Neural cell (in vitro differentiated cells): Measurements from ENCODE around the gene SUSD3. TPM values are rescaled to one million over a fixed set of nuclear protein-coding genes. Genes with fewer than 3 reads are reported as not detected.
"Not testable (repeated sequence)": the region's sequence is repeated elsewhere in the genome, so short reads cannot be mapped to it uniquely, and the experiment has no call there.

Source experiments
- H2AFZ ChIP-seq: fragments of 200-600, 300-800 bp; sonication (generic), shearing (Covaris generic); 2 replicates; pipeline ENCODE4 v1.6.0; 2014; ENCODE audit warnings: low read depth, mild to moderate bottlenecking, antibody characterized with exemption, low read length, moderate library complexity
- H3F3A ChIP-seq: fragments of 200-600 bp; shearing (Covaris generic); 2 replicates; pipeline ENCODE4 v1.6.1; 2016; ENCODE audit warnings: mild to moderate bottlenecking, moderate library complexity, mixed read lengths, antibody characterized with exemption, low read length; ENCODE audit not compliant: insufficient read depth, poor library complexity, severe bottlenecking
- H3K27ac ChIP-seq: fragments of 200-600, 300-800 bp; sonication (generic), shearing (Covaris generic); 2 replicates; pipeline ENCODE4 v1.5.1; 2014; ENCODE audit warnings: mild to moderate bottlenecking, low read length, moderate library complexity
- H3K27me3 ChIP-seq: fragments of 300-800, 200-600 bp; sonication (generic), shearing (Covaris generic); 2 replicates; pipeline ENCODE4 v1.6.0; 2014; ENCODE audit warnings: mild to moderate bottlenecking, low read depth, low read length, moderate library complexity; ENCODE audit not compliant: insufficient read depth
- H3K36me3 ChIP-seq: fragments of 300-800, 200-600 bp; sonication (generic), shearing (Covaris generic); 2 replicates; pipeline ENCODE4 v1.5.1; 2014; ENCODE audit warnings: mild to moderate bottlenecking, antibody characterized with exemption, low read length, moderate library complexity; ENCODE audit not compliant: insufficient read depth
- H3K4me2 ChIP-seq: fragments of 300-800, 200-600 bp; sonication (generic), shearing (Covaris generic); 2 replicates; pipeline ENCODE4 v1.6.0; 2014; ENCODE audit warnings: mild to moderate bottlenecking, low read length
- H3K4me3 ChIP-seq: fragments of 300-800, 200-600 bp; sonication (generic), shearing (Covaris generic); 2 replicates; pipeline ENCODE4 v1.5.1; 2014; ENCODE audit warnings: mild to moderate bottlenecking, low read length, moderate library complexity
- H3K79me2 ChIP-seq: fragments of 200-600 bp; shearing (Covaris generic); replicated peaks from 2 replicates; pipeline ENCODE4 v1.6.0; 2014; ENCODE audit warnings: mild to moderate bottlenecking, low read length, moderate library complexity; ENCODE audit not compliant: insufficient read depth
- H3K9ac ChIP-seq: fragments of 300-800, 200-600 bp; sonication (generic), shearing (Covaris generic); 2 replicates; pipeline ENCODE4 v1.6.1; 2016; ENCODE audit warnings: mild to moderate bottlenecking, low read length, mixed read lengths
- H3K9me2 ChIP-seq: fragments of 200-600 bp; shearing (Covaris generic); 2 replicates; pipeline ENCODE4 v1.6.1; 2016; ENCODE audit warnings: mild to moderate bottlenecking, low read length, mixed read lengths; ENCODE audit not compliant: insufficient read depth
- H3K9me3 ChIP-seq: fragments of 200-600, 300-800 bp; sonication (generic), shearing (Covaris generic); 2 replicates; pipeline ENCODE4 v1.6.1; 2016; ENCODE audit warnings: mild to moderate bottlenecking, mixed run types, low read length, moderate library complexity, mixed read lengths
- H4K20me1 ChIP-seq: fragments of 200-600 bp; shearing (Covaris generic); 2 replicates; pipeline ENCODE4 v1.6.1; 2016; ENCODE audit warnings: mild to moderate bottlenecking, mixed run types; ENCODE audit not compliant: insufficient read depth
- CTCF ChIP-seq: fragments of 450-650 bp; IDR thresholded peaks from 2 replicates; pipeline ENCODE4 v1.5.1; 2014; ENCODE audit warnings: antibody characterized with exemption, mild to moderate bottlenecking, moderate library complexity; ENCODE audit not compliant: poor library complexity, severe bottlenecking
- EP300 ChIP-seq: fragments of 450-650 bp; conservative IDR thresholded peaks from 2 replicates; pipeline ENCODE4 v1.6.1; 2014; ENCODE audit warnings: antibody characterized with exemption, mild to moderate bottlenecking, moderate library complexity; ENCODE audit not compliant: poor library complexity, severe bottlenecking
- EZH2 ChIP-seq: fragments of 200-600, 300-800 bp; shearing (Covaris generic), sonication (generic); IDR thresholded peaks from 2 replicates; pipeline ENCODE4 v1.6.1; 2014; ENCODE audit warnings: antibody characterized with exemption, low read length, borderline replicate concordance, mild to moderate bottlenecking; ENCODE audit not compliant: insufficient read depth, poor library complexity, severe bottlenecking
- MXI1 ChIP-seq: fragments of 450-650 bp; conservative IDR thresholded peaks from 2 replicates; pipeline ENCODE4 v1.6.1; 2014; ENCODE audit warnings: antibody characterized with exemption, mild to moderate bottlenecking; ENCODE audit not compliant: poor library complexity, severe bottlenecking
- RAD21 ChIP-seq: fragments of 450-650 bp; conservative IDR thresholded peaks from 2 replicates; pipeline ENCODE4 v1.6.1; 2014; ENCODE audit warnings: antibody characterized with exemption, mild to moderate bottlenecking, moderate library complexity
- SMC3 ChIP-seq: fragments of 450-650 bp; conservative IDR thresholded peaks from 2 replicates; pipeline ENCODE4 v1.6.1; 2014; ENCODE audit warnings: antibody characterized with exemption, mild to moderate bottlenecking, moderate library complexity; ENCODE audit not compliant: poor library complexity
- TAF1 ChIP-seq: IDR thresholded peaks from 2 replicates; pipeline ENCODE4 v1.6.1; 2012; ENCODE audit warnings: low read depth
- polyA plus RNA-seq: library from polyadenylated mRNA; depleted of rRNA; stranded (reverse); fragments of >200 nt; gene quantifications from 2 replicates; pipeline ENCODE4 v1.2.3, GENCODE V29; 2014

The SUSD3 gene
- polyA plus RNA-seq, 1 donor from 2014 or later = not detected

GRCh38 chr9:93116072-93116961 lies 57.8 kb downstream of the SUSD3 start:
- Histone ChIP-seq H4K20me1 (no peaks in the 10 kb centered on the region), H3K27ac (no peak overlapping the region), H3K9me3 (no peaks in the 10 kb centered on the region), H3K4me3 (no peak overlapping the region), H3K27me3 (no peaks in the 10 kb centered on the region), H3K9ac (no peak overlapping the region), H3F3A (no peaks in the 10 kb centered on the region), H3K9me2 (no peaks in the 10 kb centered on the region), H2AFZ (no peak overlapping the region), H3K36me3 (no peaks in the 10 kb centered on the region), H3K79me2 (no peaks in the 10 kb centered on the region), H3K4me2 (no peak overlapping the region)
- TF ChIP-seq CTCF (no peak), MXI1 (no peak), EP300 (no peak), EZH2 (no peak), SMC3 (no peak), TAF1 (no peak)

- not testable (repeated sequence) for H3K9me2 ChIP-seq
Observed at GRCh38 chr9:93117521-93117920, 59.0 kb downstream of the SUSD3 start.

GRCh38 chr9:93117924-93118862 lies 59.7 kb downstream of the SUSD3 start:
- no peak overlapping the region for H2AFZ ChIP-seq
- H3K27ac ChIP-seq = no peak overlapping the region
- H4K20me1 ChIP-seq = no peaks in the 10 kb centered on the region
- TF ChIP-seq TAF1 (no peak), CTCF (no peak), MXI1 (no peak), SMC3 (no peak), RAD21 (no peak)
- H3K9ac ChIP-seq = no peak overlapping the region
- H3K4me3 ChIP-seq = no peak overlapping the region
- H3K27me3 ChIP-seq = no peaks in the 10 kb centered on the region
- no peak overlapping the region for H3K4me2 ChIP-seq
- no peaks in the 10 kb centered on the region for H3K9me2 ChIP-seq
- H3K36me3 ChIP-seq = no peaks in the 10 kb centered on the region
- no peaks in the 10 kb centered on the region for H3F3A ChIP-seq
- H3K79me2 ChIP-seq = no peaks in the 10 kb centered on the region
- no peaks in the 10 kb centered on the region for H3K9me3 ChIP-seq

More at GRCh38 chr9:93117521-93117920, 59.0 kb downstream of the SUSD3 start:
- not testable (repeated sequence) for H3K9ac ChIP-seq, H2AFZ ChIP-seq, H3K36me3 ChIP-seq, H3K27me3 ChIP-seq, H3K79me2 ChIP-seq, H3F3A ChIP-seq, H4K20me1 ChIP-seq, H3K27ac ChIP-seq, H3K4me3 ChIP-seq, H3K9me3 ChIP-seq, H3K4me2 ChIP-seq
